CD4-positive, alpha-beta T cell treated with Interferon gamma for 1 hour (primary cell): ENCODE results near the gene LANCL3.

Source experiments
- DNase-seq: peaks from one replicate; pipeline ENCODE4 v3.0.0-alpha.2; 2020

Gene LANCL3

GRCh38 chrX:37685381-37686359 is 114.2 kb downstream of the LANCL3 start, which contains the start of gene XK:
Gene XK, plus strand, starts transcription at chrX:37685791. Its CDS starts 171 bp downstream, at chrX:37685962.
- DNase-seq = peak; percentile 15

- no peak for DNase-seq
These were observed 115.0 kb downstream of the LANCL3 start for GRCh38 chrX:37686369-37686995.

- DNase-seq = no peak
These were observed 115.5 kb downstream of the LANCL3 start for GRCh38 chrX:37686996-37687395.

- no peak for DNase-seq
These were observed 118.7 kb downstream of the LANCL3 start for GRCh38 chrX:37690119-37690518.

- DNase-seq = no peak
These were observed 121.5 kb downstream of the LANCL3 start for GRCh38 chrX:37692918-37693317.

- DNase-seq = no peak
These were observed 125.8 kb downstream of the LANCL3 start for GRCh38 chrX:37697169-37697760.

GRCh38 chrX:37701588-37701987 is 130.1 kb downstream of the LANCL3 start:
- no peak for DNase-seq

GRCh38 chrX:37711991-37712390 is 140.5 kb downstream of the LANCL3 start:
- DNase-seq = no peak

GRCh38 chrX:37712458-37712857 is 141.0 kb downstream of the LANCL3 start:
- DNase-seq = no peak

GRCh38 chrX:37714479-37714878 is 143.0 kb downstream of the LANCL3 start:
- no peak for DNase-seq

GRCh38 chrX:37716602-37717001 is 145.1 kb downstream of the LANCL3 start:
- DNase-seq = no peak

GRCh38 chrX:37717708-37718107 is 146.2 kb downstream of the LANCL3 start:
- no peak for DNase-seq

- DNase-seq = no peak
These were observed 151.1 kb downstream of the LANCL3 start for GRCh38 chrX:37722595-37722994.

- no peak for DNase-seq
These were observed 154.9 kb downstream of the LANCL3 start for GRCh38 chrX:37726346-37726745.
